IgD-negative memory B cell (primary cell): Measurements from ENCODE around the gene CHST8. TPM values are rescaled to one million over a fixed set of nuclear protein-coding genes. Genes with fewer than 3 reads are reported as not detected.
"Not testable (repeated sequence)": the region's sequence is repeated elsewhere in the genome, so short reads cannot be mapped to it uniquely, and the experiment has no call there.

Experiments
- H3K27ac Mint-ChIP-seq, 3 donors: one replicate each; pipeline ENCODE4 v1.8.0; 2020 to 2022; ENCODE audit warnings: mild to moderate bottlenecking in 3 of 3, mixed read lengths in 3 of 3, moderate library complexity in 1 of 3
- H3K27me3 Mint-ChIP-seq: one replicate; pipeline ENCODE4 v1.8.0; 2021; ENCODE audit warnings: mixed read lengths
- H3K36me3 Mint-ChIP-seq: one replicate; pipeline ENCODE4 v1.8.0; 2020; ENCODE audit warnings: mild to moderate bottlenecking, mixed read lengths
- H3K4me1 Mint-ChIP-seq, 3 donors: one replicate each; pipeline ENCODE4 v1.8.0; 2020 to 2022; ENCODE audit warnings: mixed read lengths in 3 of 3, mild to moderate bottlenecking in 1 of 3
- H3K4me3 Mint-ChIP-seq, 4 donors: one replicate each; pipeline ENCODE4 v1.8.0; 2020 to 2022; ENCODE audit warnings: mild to moderate bottlenecking in 4 of 4, mixed read lengths in 4 of 4, moderate library complexity in 3 of 4
- H3K9me3 Mint-ChIP-seq, 3 donors: one replicate each; pipeline ENCODE4 v1.8.0; 2020 to 2021; ENCODE audit warnings: mixed read lengths in 3 of 3, mild to moderate bottlenecking in 1 of 3
- polyA plus RNA-seq: library from polyadenylated mRNA; unstranded; fragments of 300-500 nt; fragmentation: Illumina TruSeq; gene quantifications from one replicate; pipeline ENCODE4 v1.2.3, GENCODE V29; 2021

Gene CHST8
- polyA plus RNA-seq, 1 donor from 2014 or later, result not detected

DNA sequence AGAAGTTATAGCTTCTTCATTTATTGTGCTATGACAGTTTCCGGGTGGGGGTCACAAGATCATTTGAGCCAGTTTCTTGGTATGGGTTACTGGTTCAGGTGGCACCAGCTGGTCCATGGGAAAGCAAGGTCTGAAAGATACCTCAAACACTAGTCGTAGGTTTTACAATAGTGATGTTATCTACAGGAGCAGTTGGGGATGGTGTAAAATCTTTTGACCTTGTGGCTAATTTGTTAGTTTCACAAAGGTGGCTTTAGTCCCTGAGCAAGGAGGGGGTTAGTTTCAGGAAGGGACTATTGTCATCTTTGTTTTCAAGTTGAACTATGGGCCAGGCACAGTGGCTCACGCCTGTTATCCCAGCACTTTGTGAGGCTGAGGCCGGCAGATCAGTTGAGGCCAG is 24.6 kb downstream of the CHST8 start:
- peaks cover 1% of the 10 kb centered on the region for H3K27me3 Mint-ChIP-seq
- H3K4me3 Mint-ChIP-seq, result no peak overlapping the region
- H3K36me3 Mint-ChIP-seq, result peaks cover 3% of the 10 kb centered on the region
- peaks cover 0 to 3% (median 0%) of the 10 kb centered on the region in 3 donors for H3K4me1 Mint-ChIP-seq
- peaks cover 0 to 11% (median 3%) of the 10 kb centered on the region in 3 donors for H3K9me3 Mint-ChIP-seq
- no peak overlapping the region for H3K27ac Mint-ChIP-seq

DNA sequence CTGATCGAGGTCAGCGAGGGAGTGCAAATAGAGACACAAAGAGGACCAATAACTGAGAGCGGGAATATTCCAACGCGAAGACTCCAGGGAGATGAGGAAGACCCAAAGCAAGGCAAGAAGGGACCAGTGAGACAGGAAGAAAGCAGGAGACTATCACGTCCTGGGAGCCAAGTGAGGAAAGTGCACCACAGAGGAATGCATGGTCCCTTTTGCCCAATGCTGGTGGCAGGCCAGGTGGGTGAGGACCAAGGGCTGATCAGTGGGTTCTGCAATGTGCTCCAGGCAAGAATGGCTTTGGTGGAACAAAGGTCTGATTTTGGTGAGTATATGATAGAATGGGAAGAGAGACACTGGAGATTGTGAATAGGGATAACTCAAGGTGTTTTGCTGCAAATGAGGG is 25.4 kb downstream of the CHST8 start:
- Mint-ChIP-seq H3K36me3 (peaks cover 3% of the 10 kb centered on the region), H3K9me3 (peaks cover 3 to 11% (median 5%) of the 10 kb centered on the region in 3 donors), H3K27me3 (no peaks in the 10 kb centered on the region), H3K4me1 (peaks cover 0 to 3% (median 0%) of the 10 kb centered on the region in 3 donors), H3K27ac (no peak overlapping the region), H3K4me3 (no peak overlapping the region)

DNA sequence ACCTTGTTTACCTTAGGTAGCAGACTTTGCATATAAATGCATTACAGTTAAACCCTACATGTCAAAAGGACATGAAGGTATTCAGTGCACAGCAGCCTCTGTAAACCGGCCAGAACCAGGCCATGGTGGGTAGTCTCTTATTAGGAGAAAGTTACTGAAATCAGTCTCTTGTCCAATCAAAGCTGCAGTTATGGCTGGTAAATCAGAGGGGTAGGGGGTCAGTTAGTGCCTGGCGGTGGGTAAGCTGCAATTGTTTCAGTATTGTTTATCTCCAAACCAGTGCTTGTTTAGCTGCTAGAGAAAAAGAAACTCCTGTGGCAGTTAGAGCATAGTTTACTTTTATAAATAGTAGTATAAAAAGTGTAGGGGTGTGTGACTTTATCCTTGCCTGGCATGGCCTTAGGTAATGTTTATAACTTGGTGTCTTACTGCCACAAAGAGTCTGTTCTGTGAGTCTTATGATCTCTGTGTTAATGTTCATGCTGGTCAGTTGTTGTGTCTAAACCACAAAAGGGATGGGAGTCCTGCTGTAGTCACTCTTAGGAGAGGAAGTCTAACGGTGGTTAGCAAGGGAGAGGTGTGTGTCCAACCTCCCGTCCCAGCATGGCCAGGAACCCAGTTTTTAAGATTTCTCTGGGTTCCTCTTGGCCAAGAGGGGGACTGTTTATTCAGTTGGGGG is 28.0 kb downstream of the CHST8 start:
- Mint-ChIP-seq H3K4me3 (no peak overlapping the region), H3K9me3 (peaks cover 2 to 12% (median 10%) of the 10 kb centered on the region in 3 donors), H3K27me3 (no peaks in the 10 kb centered on the region), H3K36me3 (peaks cover 3% of the 10 kb centered on the region), H3K4me1 (peaks cover 0 to 3% (median 0%) of the 10 kb centered on the region in 3 donors), H3K27ac (no peak overlapping the region)

DNA sequence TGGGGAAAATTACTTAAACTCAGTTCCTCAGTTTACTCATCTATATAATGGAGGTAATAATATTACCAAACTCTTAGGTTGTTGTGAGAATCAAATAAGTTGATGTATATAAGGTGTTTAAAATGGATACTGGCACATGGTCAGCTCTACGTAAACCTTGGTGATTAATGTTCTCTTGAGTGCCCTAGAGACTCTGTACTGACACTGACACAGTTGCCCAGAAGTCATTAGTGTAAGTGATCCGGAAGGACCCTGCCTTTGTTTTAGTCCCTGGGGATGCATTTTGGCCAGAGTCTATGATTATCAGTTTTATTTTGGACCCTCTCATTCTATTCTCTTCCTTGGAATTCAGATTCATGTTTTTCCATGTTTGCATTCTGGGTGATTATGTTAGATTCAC is 31.9 kb downstream of the CHST8 start:
- H3K27ac Mint-ChIP-seq, result no peak overlapping the region
- no peak overlapping the region for H3K4me3 Mint-ChIP-seq
- H3K4me1 Mint-ChIP-seq, result peaks cover 0 to 3% (median 0%) of the 10 kb centered on the region in 3 donors
- H3K9me3 Mint-ChIP-seq, result peaks cover 2 to 12% (median 6%) of the 10 kb centered on the region in 3 donors
- no peaks in the 10 kb centered on the region for H3K36me3 Mint-ChIP-seq
- no peaks in the 10 kb centered on the region for H3K27me3 Mint-ChIP-seq

DNA sequence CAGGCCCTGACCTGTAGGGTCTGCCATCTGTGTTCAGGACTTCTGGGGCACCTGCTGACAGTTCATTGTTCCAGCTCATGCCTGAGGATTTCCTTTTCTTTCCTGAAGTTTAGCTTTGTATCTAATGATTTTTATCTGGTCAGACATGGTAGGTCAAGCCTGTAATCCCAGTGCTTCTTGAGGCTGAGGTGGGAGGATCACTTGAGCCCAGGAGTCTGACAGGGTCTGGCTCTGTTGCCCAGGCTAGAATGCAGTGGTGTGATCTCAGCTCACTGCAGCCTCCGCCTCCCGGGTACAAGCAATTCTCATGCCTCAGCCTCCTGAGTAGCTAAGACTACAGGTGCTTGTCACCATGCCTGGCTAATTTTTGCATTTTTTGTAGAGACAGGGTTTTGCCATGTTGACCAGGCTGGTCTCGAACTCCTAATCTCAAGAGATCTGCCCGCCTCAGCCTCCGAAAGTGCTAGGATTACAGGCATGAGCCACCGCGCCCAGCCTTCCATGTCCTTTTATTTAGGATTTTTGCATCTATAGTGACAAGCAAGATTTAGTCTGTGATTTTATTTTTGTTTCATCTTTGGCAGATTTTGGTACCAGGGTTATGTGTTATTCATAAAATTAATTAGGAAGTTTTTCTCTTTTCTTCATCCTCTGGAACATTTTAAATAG is 33.2 kb downstream of the CHST8 start:
- Mint-ChIP-seq H3K4me3 (no peak overlapping the region), H3K36me3 (no peaks in the 10 kb centered on the region), H3K9me3 (peaks cover 2 to 12% (median 6%) of the 10 kb centered on the region in 3 donors), H3K4me1 (no peaks in the 10 kb centered on the region), H3K27me3 (no peaks in the 10 kb centered on the region), H3K27ac (no peak overlapping the region)

DNA sequence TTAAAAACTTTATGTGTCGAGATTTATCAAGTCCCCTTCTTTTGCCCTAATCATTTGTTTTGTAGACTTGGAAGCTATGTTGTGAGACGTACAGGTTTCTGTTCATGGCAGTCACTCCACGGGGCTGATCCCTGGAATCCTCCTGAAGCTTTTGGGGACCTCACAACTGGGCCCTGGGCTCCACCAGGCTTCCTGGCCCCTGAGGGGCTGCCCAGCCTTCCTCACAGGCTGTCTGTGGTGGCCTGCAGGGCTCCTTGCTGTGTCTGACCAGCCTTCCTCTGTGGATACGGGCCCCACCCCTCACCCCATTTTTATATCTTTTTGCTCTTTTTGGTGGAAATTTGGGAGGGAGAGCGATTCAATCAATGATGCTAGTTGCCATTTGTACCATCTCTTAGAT is 38.1 kb downstream of the CHST8 start:
- H3K27me3 Mint-ChIP-seq, result peaks cover 7% of the 10 kb centered on the region
- H3K4me3 Mint-ChIP-seq, result no peak overlapping the region
- peaks cover 0 to 3% (median 0%) of the 10 kb centered on the region in 3 donors for H3K9me3 Mint-ChIP-seq
- no peaks in the 10 kb centered on the region for H3K4me1 Mint-ChIP-seq
- no peaks in the 10 kb centered on the region for H3K36me3 Mint-ChIP-seq
- H3K27ac Mint-ChIP-seq, result no peak overlapping the region

DNA sequence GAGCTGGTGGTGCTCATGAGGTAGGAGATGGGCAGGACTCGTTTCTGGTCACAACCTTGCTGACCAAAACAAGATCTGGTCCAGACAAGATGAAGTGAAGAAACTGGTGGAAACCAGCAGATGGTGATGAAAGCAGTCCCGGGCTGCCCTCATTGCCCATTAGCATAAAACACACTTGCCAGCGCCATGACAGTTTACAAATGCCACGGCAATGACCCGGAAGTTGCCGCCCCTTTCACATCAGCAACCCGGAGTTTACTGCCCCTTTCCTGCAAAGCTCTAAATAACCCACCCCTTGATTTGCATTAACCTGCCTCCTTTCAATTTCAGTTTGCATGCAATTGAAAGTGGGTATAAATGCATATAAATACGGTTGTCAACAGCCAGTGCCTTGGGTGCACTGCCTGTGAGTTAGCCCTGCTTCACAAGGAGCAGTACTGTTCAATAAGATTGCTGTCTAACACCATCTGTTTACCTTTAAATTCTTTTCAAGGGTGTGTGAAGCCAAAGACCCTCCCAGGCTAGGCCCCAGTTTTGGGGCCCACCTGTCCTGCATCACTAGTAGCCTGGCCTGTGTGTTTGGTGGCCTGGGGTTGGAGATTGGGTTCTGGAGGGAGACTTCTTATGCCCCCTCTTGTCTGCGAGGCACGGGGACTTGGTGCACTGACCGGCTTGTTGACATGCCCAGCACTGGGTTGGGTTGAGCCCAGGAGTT is 38.8 kb downstream of the CHST8 start:
- H3K27me3 Mint-ChIP-seq, result peaks cover 7% of the 10 kb centered on the region
- H3K9me3 Mint-ChIP-seq, result peaks cover 0 to 6% (median 0%) of the 10 kb centered on the region in 3 donors
- no peaks in the 10 kb centered on the region for H3K4me1 Mint-ChIP-seq
- H3K27ac Mint-ChIP-seq, result no peak overlapping the region
- H3K36me3 Mint-ChIP-seq, result no peaks in the 10 kb centered on the region
- H3K4me3 Mint-ChIP-seq, result no peak overlapping the region

DNA sequence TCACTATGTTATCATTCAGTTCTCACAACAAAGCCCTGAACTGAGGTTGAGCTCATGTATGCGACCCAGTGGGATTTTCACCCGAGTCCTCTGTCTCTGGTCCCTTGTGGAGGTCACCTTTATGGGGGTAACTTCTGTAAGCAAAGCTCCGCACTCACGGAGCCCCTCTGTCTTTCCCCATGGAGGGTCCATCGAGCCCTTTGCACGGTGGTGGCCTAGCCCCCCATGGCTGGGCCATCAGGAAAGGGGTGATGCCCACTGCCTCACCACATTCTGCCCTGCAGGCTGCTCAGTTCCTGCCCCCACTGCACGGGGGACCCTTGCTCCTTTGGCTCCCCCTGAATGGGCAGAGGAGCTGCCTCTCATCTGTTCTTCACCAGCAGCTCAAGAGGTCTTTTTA is 39.6 kb downstream of the CHST8 start:
- H3K9me3 Mint-ChIP-seq, result peaks cover 0 to 6% (median 2%) of the 10 kb centered on the region in 3 donors
- H3K4me3 Mint-ChIP-seq, result no peak overlapping the region

DNA sequence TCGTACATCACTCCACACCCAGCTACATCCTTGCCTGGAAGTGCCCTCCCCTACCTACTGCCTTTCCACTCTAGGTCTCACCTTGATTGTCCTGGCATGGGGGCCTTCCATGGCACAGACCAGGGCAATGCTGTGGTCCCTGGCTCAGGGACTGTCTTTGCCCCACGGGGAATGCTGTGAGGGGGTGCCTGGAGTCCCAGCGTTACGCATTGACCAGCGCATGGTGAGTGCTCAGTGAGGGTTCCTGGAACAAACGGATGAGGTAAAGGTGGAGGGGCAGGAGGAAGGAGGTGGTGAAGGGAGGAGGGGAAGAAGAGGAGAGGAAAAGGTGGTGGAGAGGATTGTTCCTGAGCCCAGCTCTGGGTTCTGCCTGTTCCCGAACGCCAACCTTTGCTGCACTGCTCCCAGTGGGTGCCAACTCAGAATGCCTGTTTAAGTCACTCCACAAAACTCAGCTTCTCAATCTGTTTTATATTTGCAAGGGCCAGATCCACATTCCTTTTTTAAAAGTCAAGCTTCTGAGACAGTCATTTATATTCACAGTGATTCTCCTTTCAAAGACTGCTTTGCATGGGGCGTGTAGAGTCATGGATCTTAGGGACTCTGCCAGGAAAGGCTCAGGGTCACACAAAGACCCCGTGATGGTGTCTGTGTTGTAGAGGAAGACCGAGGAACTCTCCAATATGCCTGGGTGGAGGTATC is 40.8 kb downstream of the CHST8 start:
- Mint-ChIP-seq H3K9me3 (peaks cover 0 to 6% (median 3%) of the 10 kb centered on the region in 3 donors), H3K4me3 (no peak overlapping the region), H3K36me3 (no peaks in the 10 kb centered on the region), H3K4me1 (no peaks in the 10 kb centered on the region), H3K27ac (no peak overlapping the region), H3K27me3 (peaks cover 7% of the 10 kb centered on the region)

More for the DNA sequence above, 39.6 kb downstream of the CHST8 start:
- peaks cover 7% of the 10 kb centered on the region for H3K27me3 Mint-ChIP-seq
- no peaks in the 10 kb centered on the region for H3K36me3 Mint-ChIP-seq
- no peak overlapping the region for H3K27ac Mint-ChIP-seq
- no peaks in the 10 kb centered on the region for H3K4me1 Mint-ChIP-seq

DNA sequence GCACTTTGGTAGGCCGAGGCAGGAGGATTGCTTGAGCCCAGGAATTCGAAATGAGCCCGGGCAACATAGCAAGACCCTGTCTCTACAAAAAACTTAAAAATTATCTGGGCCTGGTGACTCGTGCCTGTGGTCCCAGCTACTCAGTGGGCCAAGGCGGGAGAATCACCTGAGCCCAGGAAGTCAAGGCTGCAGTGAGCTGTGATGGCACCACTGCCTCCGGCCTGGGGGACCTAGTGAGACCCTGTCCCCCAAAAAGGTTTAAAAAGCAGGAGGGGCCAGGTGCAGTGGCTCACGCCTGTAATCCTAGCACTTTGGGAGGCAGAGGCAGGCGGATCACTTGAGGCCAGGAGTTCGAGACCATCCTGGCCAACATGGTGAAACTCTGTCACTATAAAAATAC is 41.6 kb downstream of the CHST8 start:
- not testable (repeated sequence) for H3K4me3 Mint-ChIP-seq, H3K36me3 Mint-ChIP-seq, H3K27ac Mint-ChIP-seq, H3K4me1 Mint-ChIP-seq, H3K27me3 Mint-ChIP-seq, H3K9me3 Mint-ChIP-seq

DNA sequence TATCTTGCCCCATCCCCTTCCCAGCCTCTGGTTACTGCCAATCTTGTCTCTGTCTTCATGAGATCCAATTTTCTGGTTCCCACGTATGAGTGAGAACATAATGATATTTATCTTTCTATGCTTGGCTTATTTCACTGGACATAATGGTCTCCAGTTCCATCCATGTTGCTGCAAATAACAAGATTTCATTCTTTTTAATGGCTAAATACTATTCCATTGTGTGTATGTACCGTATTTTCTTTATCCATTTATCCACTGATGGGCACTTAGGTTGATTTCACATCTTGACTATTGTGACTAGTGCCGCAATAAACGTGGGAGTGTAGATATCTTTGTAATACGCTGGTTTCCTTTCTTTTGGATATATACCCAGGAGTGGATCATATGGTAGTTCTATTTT is 43.0 kb downstream of the CHST8 start:
- peaks cover 0 to 10% (median 3%) of the 10 kb centered on the region in 3 donors for H3K9me3 Mint-ChIP-seq
- peaks cover 7% of the 10 kb centered on the region for H3K27me3 Mint-ChIP-seq
- H3K27ac Mint-ChIP-seq, result no peak overlapping the region
- H3K4me3 Mint-ChIP-seq, result no peak overlapping the region
- H3K4me1 Mint-ChIP-seq, result no peaks in the 10 kb centered on the region
- H3K36me3 Mint-ChIP-seq, result no peaks in the 10 kb centered on the region

DNA sequence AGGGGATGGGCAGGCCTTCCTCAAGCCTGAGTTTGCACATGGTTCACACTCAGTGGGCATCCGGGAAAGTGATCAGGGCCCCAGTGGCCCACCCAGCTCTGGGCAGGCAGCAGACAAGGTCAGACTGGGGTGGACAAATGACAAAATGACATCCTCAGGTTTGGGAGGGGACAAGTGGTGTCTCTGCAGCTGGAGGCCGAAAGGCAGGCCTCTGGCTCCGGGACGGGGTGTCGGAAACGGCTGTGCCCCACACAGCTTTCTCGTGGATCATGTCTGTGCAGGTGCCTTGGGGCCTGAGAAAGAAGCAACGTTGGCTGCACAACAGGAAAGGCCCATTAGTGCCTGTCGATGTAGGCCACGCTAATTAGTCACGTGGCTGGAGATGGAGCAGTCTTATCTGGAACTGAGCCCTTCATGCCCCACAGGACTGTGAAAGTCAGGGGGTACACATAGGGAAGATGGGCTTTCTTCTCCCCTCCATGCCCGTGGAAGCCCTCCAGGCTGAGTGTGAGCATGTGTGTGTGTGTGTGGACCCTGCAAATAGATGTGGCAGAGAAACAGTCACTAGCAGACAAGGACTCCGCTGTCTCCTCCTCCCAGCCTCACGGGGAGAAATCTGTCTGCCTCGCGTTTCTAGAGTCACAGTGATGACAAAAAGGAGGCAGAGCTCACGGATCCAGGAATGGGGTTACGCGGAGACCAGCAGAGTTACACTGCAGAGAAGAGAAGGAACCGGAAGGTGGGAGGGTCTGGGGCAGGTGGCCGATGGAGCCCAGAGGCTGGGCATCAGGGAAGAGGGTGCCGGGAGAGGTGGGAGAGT is 44.2 kb downstream of the CHST8 start:
- Mint-ChIP-seq H3K27ac (peak overlapping the region in 1 of 3 donors; percentile 53), H3K27me3 (peaks cover 7% of the 10 kb centered on the region), H3K9me3 (peaks cover 0 to 10% (median 3%) of the 10 kb centered on the region in 3 donors), H3K36me3 (no peaks in the 10 kb centered on the region), H3K4me1 (no peaks in the 10 kb centered on the region), H3K4me3 (no peak overlapping the region)

DNA sequence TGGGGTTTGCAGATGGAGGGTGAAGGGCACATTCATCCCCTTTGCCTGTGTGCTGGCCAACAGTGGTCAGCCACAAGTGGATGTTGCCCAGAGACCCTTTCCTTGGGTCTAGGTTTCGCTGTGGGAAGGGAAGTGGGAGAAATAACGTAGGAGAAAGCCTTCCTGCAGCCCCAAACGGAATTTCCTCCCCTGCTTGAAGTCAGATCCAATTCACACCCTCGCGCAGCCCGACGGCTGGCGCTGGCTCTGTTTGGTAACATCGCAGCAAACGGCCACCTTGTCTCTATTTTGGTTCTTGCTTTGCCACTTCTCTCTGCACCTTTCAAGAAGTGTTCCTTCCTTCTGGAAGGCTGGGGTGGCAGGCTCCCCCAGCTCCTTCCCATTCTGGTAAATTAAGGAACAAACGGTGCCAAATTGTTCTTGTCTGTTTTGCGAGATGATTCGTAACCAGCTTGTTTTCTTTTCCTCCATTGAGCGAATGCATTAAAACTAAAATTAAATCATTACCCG is 45.4 kb downstream of the CHST8 start:
- H3K27me3 Mint-ChIP-seq, result peaks cover 10% of the 10 kb centered on the region
- no peaks in the 10 kb centered on the region for H3K4me1 Mint-ChIP-seq
- peak overlapping the region in 1 of 3 donors; percentile 14 for H3K27ac Mint-ChIP-seq
- H3K4me3 Mint-ChIP-seq, result no peak overlapping the region
- peaks cover 0 to 10% (median 6%) of the 10 kb centered on the region in 3 donors for H3K9me3 Mint-ChIP-seq
- H3K36me3 Mint-ChIP-seq, result no peaks in the 10 kb centered on the region

DNA sequence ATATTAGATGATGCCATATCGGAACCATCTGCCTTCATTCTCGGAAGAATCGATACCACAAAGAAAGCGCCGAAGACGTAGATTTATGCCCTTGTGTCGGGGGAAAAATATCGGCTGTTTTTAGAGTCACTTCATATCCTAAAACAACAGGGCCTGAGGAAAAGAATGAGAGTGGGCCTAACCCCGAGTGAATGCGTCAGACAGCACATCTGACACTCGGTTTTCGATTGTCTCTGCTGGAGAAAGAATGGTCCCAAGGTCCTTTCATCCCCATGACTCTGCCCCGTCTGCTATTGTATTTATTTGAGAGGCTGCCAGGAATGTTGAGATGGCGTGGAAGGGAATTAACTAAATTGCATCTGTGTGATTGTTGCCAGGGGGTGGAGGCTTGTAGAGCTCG is 46.1 kb downstream of the CHST8 start:
- no peak overlapping the region for H3K4me3 Mint-ChIP-seq
- H3K4me1 Mint-ChIP-seq, result no peaks in the 10 kb centered on the region
- H3K9me3 Mint-ChIP-seq, result peaks cover 0 to 10% (median 8%) of the 10 kb centered on the region in 3 donors
- H3K36me3 Mint-ChIP-seq, result no peaks in the 10 kb centered on the region
- H3K27me3 Mint-ChIP-seq, result peaks cover 5% of the 10 kb centered on the region
- no peak overlapping the region for H3K27ac Mint-ChIP-seq
